KOPT-K1 (cell line): ENCODE data around the gene MYH10.
A peak's percentile ranks its signal among the peaks of the same experiment; 100 is the strongest.

Experiments
- H3K27ac ChIP-seq: fragments of 200-600 bp; sonication (generic); 2 replicates; pipeline ENCODE4 v1.5.1; 2016; ENCODE audit warnings: antibody characterized with exemption, mild to moderate bottlenecking, low read depth, low read length; ENCODE audit not compliant: poor library complexity, severe bottlenecking
- H3K36me3 ChIP-seq: fragments of 200-600 bp; sonication (generic); 2 replicates; pipeline ENCODE4 v1.5.1; 2017; ENCODE audit warnings: antibody characterized with exemption, mild to moderate bottlenecking, low read length, moderate library complexity; ENCODE audit not compliant: insufficient read depth
- H3K9me3 ChIP-seq: fragments of 200-600 bp; sonication (generic); 2 replicates; pipeline ENCODE4 v1.5.1; 2017; ENCODE audit warnings: antibody characterized with exemption, low read length, mild to moderate bottlenecking; ENCODE audit not compliant: insufficient read depth, poor library complexity, severe bottlenecking

The MYH10 gene

GRCh38 chr17:8629371-8630226, 926 bp downstream of the MYH10 start:
- H3K27ac ChIP-seq, result peak overlapping the region; percentile 70
- no peaks in the 10 kb centered on the region for H3K9me3 ChIP-seq
- H3K36me3 ChIP-seq, result no peaks in the 10 kb centered on the region

GRCh38 chr17:8628609-8629169, 1.8 kb downstream of the MYH10 start:
- Histone ChIP-seq H3K36me3 (no peaks in the 10 kb centered on the region), H3K9me3 (no peaks in the 10 kb centered on the region), H3K27ac (no peak overlapping the region)

- 0 out of 2 replicates have a peak, but pooled peaks cover under 1% of the 10 kb centered on the region for H3K36me3 ChIP-seq
- H3K27ac ChIP-seq, result no peak overlapping the region
- H3K9me3 ChIP-seq, result no peaks in the 10 kb centered on the region
Measured at GRCh38 chr17:8628172-8628571, 2.4 kb downstream of the MYH10 start.

GRCh38 chr17:8623591-8623990, 6.9 kb downstream of the MYH10 start:
- Histone ChIP-seq H3K27ac (no peak overlapping the region), H3K9me3 (no peaks in the 10 kb centered on the region), H3K36me3 (peaks cover 15% of the 10 kb centered on the region; the same call in 1 of the 2 replicates)

GRCh38 chr17:8622191-8622590, 8.3 kb downstream of the MYH10 start:
- H3K36me3 ChIP-seq, result peaks cover 15% of the 10 kb centered on the region; the same call in 1 of the 2 replicates
- no peak overlapping the region for H3K27ac ChIP-seq
- H3K9me3 ChIP-seq, result no peaks in the 10 kb centered on the region

- no peak overlapping the region for H3K27ac ChIP-seq
- H3K9me3 ChIP-seq, result no peaks in the 10 kb centered on the region
- H3K36me3 ChIP-seq, result peaks cover 15% of the 10 kb centered on the region; the same call in 1 of the 2 replicates
Measured at GRCh38 chr17:8621585-8621984, 8.9 kb downstream of the MYH10 start.

GRCh38 chr17:8619294-8619693, 11.2 kb downstream of the MYH10 start:
- H3K9me3 ChIP-seq, result no peaks in the 10 kb centered on the region
- H3K36me3 ChIP-seq, result peaks cover 15% of the 10 kb centered on the region; the same call in 1 of the 2 replicates
- no peak overlapping the region for H3K27ac ChIP-seq

- H3K27ac ChIP-seq, result no peak overlapping the region
- no peaks in the 10 kb centered on the region for H3K9me3 ChIP-seq
- H3K36me3 ChIP-seq, result peaks cover 15% of the 10 kb centered on the region; the same call in 1 of the 2 replicates
Measured at GRCh38 chr17:8618825-8619224, 11.7 kb downstream of the MYH10 start.

GRCh38 chr17:8614988-8615387, 15.5 kb downstream of the MYH10 start:
- no peaks in the 10 kb centered on the region for H3K36me3 ChIP-seq

GRCh38 chr17:8611619-8612298, 18.8 kb downstream of the MYH10 start:
- no peaks in the 10 kb centered on the region for H3K9me3 ChIP-seq
- H3K27ac ChIP-seq, result no peak overlapping the region
- no peaks in the 10 kb centered on the region for H3K36me3 ChIP-seq

More at GRCh38 chr17:8614988-8615387, 15.5 kb downstream of the MYH10 start:
- Histone ChIP-seq H3K9me3 (no peaks in the 10 kb centered on the region), H3K27ac (no peak overlapping the region)

GRCh38 chr17:8611137-8611536, 19.4 kb downstream of the MYH10 start:
- Histone ChIP-seq H3K9me3 (no peaks in the 10 kb centered on the region), H3K27ac (no peak overlapping the region), H3K36me3 (no peaks in the 10 kb centered on the region)

- Histone ChIP-seq H3K36me3 (no peaks in the 10 kb centered on the region), H3K27ac (no peak overlapping the region), H3K9me3 (no peaks in the 10 kb centered on the region)
Measured at GRCh38 chr17:8610558-8610957, 20.0 kb downstream of the MYH10 start.

GRCh38 chr17:8609910-8610309, 20.6 kb downstream of the MYH10 start:
- no peak overlapping the region for H3K27ac ChIP-seq
- H3K36me3 ChIP-seq, result no peaks in the 10 kb centered on the region

GRCh38 chr17:8608001-8608400, 22.5 kb downstream of the MYH10 start:
- H3K36me3 ChIP-seq, result no peaks in the 10 kb centered on the region
- H3K9me3 ChIP-seq, result no peaks in the 10 kb centered on the region
- H3K27ac ChIP-seq, result no peak overlapping the region

More at GRCh38 chr17:8609910-8610309, 20.6 kb downstream of the MYH10 start:
- no peaks in the 10 kb centered on the region for H3K9me3 ChIP-seq

GRCh38 chr17:8606401-8606800, 24.1 kb downstream of the MYH10 start:
- H3K9me3 ChIP-seq, result no peaks in the 10 kb centered on the region
- no peaks in the 10 kb centered on the region for H3K36me3 ChIP-seq
- H3K27ac ChIP-seq, result no peak overlapping the region
